Measurements from ENCODE around the gene CNGA3. TPM values are rescaled to one million over a fixed set of nuclear protein-coding genes. Genes with fewer than 3 reads are reported as not detected.

The CNGA3 gene
- total and polyA plus RNA-seq, 2 of the 4 experiments (the other 2 are of a cell fraction) = under 0.01 TPM; not detected in 1

DNA sequence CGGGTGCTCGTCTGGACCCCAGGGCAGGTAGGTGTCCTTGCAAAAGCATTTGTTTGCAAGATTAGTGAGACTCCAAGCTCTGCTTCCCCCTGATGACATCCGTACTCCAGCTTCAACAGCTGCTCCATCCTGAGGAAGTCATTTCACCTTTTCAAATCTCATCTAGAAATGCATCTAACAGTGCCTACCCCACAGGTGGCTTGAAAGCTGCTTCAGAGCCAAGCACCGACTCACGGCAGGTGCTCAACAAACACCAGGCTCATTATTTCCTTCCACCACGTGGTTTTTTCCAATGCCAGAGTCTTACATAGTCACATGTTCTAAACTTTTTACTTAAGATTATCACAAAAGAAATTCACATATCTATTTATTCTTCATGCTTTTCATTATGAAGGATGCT lies 31.9 kb downstream of the CNGA3 start:
- CTCF ChIA-PET = no interaction called here
- in situ Hi-C loops (cut with MboI; ENCODE audit: low sequenced_read_pairs) = no loop called here
- H2BK5ac ChIP-seq (ENCODE audit: low read depth, low read length, poor library complexity, severe bottlenecking) = no peak overlapping the region

More for the DNA sequence above, 31.9 kb downstream of the CNGA3 start:
- H3K79me1 ChIP-seq (ENCODE audit: low read depth in 1 of 2, low read length in 2 of 2) = no peaks in the 10 kb centered on the region
- no peak overlapping the region for H2BK15ac ChIP-seq (ENCODE audit: low read depth, low read length)
- no peaks in the 10 kb centered on the region for H4K20me1 ChIP-seq (ENCODE audit: insufficient read depth, low read length)
- no peak overlapping the region for H3K27ac ChIP-seq (ENCODE audit: insufficient read depth, low read length)
- no peaks in the 10 kb centered on the region for H3K36me3 ChIP-seq (ENCODE audit: control insufficient read depth, insufficient read depth, low read length)
- H4K91ac ChIP-seq (ENCODE audit: insufficient read depth, low read depth, low read length) = no peak overlapping the region
- peaks cover 58% of the 10 kb centered on the region for H3K27me3 ChIP-seq (ENCODE audit: control insufficient read depth, insufficient read depth, low read length)
- no peak overlapping the region for H2BK20ac ChIP-seq (ENCODE audit: low read depth, low read length)
- H4K8ac ChIP-seq (ENCODE audit: low read depth in 2 of 2, low read length in 2 of 2) = no peak overlapping the region
- no peak overlapping the region for H3K56ac ChIP-seq (ENCODE audit: extremely low read depth, insufficient read depth, low read length)
- no peak overlapping the region for H2AK5ac ChIP-seq (ENCODE audit: low read depth, low read length)
- no TSS peak for BruUV-seq (replicated peaks)
- H3K4me3 ChIP-seq (ENCODE audit: insufficient read depth, low read depth, low read length) = no peak overlapping the region
- H4K5ac ChIP-seq (ENCODE audit: low read depth, low read length) = no peak overlapping the region
- H3K4ac ChIP-seq (ENCODE audit: low read depth, low read length) = no peak overlapping the region
- H3K4me1 ChIP-seq (ENCODE audit: control insufficient read depth, insufficient read depth, low read length) = no peaks in the 10 kb centered on the region
- no peak overlapping the region for H2AK9ac ChIP-seq (replicated peaks; ENCODE audit: low read depth, low read length, poor library complexity)
- no peak overlapping the region for H3K23ac ChIP-seq (ENCODE audit: low read depth, low read length)
- intact Hi-C loops (cut with micrococcal nuclease) = no loop called here
- ATAC-seq (ENCODE audit: low read depth) (no peak), DNase-seq (no peak)
- WGBS, 2 experiments (ENCODE audit: extremely low coverage in 2 of 2, insufficient read length in 1 of 2) = no CpG with 5 or more reads among the region's 6 CpGs
- TF ChIP-seq, protein P1, sequence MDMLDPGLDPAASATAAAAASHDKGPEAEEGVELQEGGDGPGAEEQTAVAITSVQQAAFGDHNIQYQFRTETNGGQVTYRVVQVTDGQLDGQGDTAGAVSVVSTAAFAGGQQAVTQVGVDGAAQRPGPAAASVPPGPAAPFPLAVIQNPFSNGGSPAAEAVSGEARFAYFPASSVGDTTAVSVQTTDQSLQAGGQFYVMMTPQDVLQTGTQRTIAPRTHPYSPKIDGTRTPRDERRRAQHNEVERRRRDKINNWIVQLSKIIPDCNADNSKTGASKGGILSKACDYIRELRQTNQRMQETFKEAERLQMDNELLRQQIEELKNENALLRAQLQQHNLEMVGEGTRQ (IDR thresholded peaks at IDR 0.05; ENCODE audit: low read depth, low read length) = no peak
- H2AFZ ChIP-seq (replicated peaks; ENCODE audit: low read length, poor library complexity) = no peak overlapping the region
- dilution Hi-C loops (cut with HindIII; ENCODE audit: low sequenced_read_pairs, unreplicated experiment) = no loop called here
- POLR2A ChIA-PET (ENCODE audit: unreplicated experiment) = no interaction called here
- no peak overlapping the region for H3K4me2 ChIP-seq (ENCODE audit: low read depth, low read length)
- H3K9ac ChIP-seq (ENCODE audit: low read depth, low read length) = no peak overlapping the region
- H3K14ac ChIP-seq (replicated peaks; ENCODE audit: low read depth, low read length) = no peak overlapping the region
- H3K18ac ChIP-seq (ENCODE audit: low read depth, low read length) = no peak overlapping the region
- no peak overlapping the region for H2BK120ac ChIP-seq (ENCODE audit: low read depth, low read length)
- no peaks in the 10 kb centered on the region for H3K9me3 ChIP-seq (ENCODE audit: control insufficient read depth, insufficient read depth, low read length)
- H3K9me1 ChIP-seq (ENCODE audit: insufficient read depth, low read length) = no peaks in the 10 kb centered on the region

All from IMR-90 (cell line).